Muscle layer of duodenum (tissue), 2 donors: Measurements from ENCODE around the gene SLC35G2.
"Not testable (repeated sequence)": the region's sequence is repeated elsewhere in the genome, so short reads cannot be mapped to it uniquely, and the experiment has no call there.

ENCODE experiments used
- H3K27ac ChIP-seq: one replicate; pipeline ENCODE4 v1.7.0; 2013; ENCODE audit warnings: mild to moderate bottlenecking, low read length
- H3K27me3 ChIP-seq: one replicate; pipeline ENCODE4 v1.7.0; 2013; ENCODE audit warnings: low read depth, mild to moderate bottlenecking, control low read depth, low read length
- H3K36me3 ChIP-seq, 2 donors: one replicate each; pipeline ENCODE4 v1.7.0; 2013; ENCODE audit warnings: low read length in 2 of 2, control low read depth in 1 of 2, mild to moderate bottlenecking in 1 of 2; ENCODE audit not compliant: insufficient read depth in 2 of 2, control insufficient read depth in 1 of 2
- H3K4me1 ChIP-seq, 2 donors: one replicate each; pipeline ENCODE4 v1.7.0; 2013; ENCODE audit warnings: low read length in 2 of 2, mild to moderate bottlenecking in 2 of 2, control low read depth in 1 of 2, moderate library complexity in 1 of 2; ENCODE audit not compliant: insufficient read depth in 2 of 2, control insufficient read depth in 1 of 2
- H3K4me3 ChIP-seq, 2 donors: one replicate each; pipeline ENCODE4 v1.7.0; 2013; ENCODE audit warnings: low read length in 2 of 2, low read depth in 1 of 2, mild to moderate bottlenecking in 1 of 2
- H3K9me3 ChIP-seq, 2 donors: one replicate each; pipeline ENCODE4 v1.7.0; 2013; ENCODE audit warnings: low read length in 2 of 2, control low read depth in 1 of 2, mild to moderate bottlenecking in 1 of 2; ENCODE audit not compliant: control insufficient read depth in 1 of 2
- donor health status: healthy.

SLC35G2 gene

GRCh38 chr3:136861890-136862616 is 43.1 kb downstream of the SLC35G2 start, which contains the start of gene NCK1:
Gene NCK1, plus strand, starts transcription at chr3:136862208. Its CDS starts 65,794 bp downstream, at chr3:136928002.
- Histone ChIP-seq H3K4me1 (peaks cover 10 to 15% of the 10 kb centered on the region in 2 donors), H3K9me3 (no peaks in the 10 kb centered on the region), H3K27me3 (no peaks in the 10 kb centered on the region), H3K4me3 (peak within 1 kb of the TSS; percentile 89 to 92), H3K36me3 (no peaks in the 10 kb centered on the region), H3K27ac (peak within 1 kb of the TSS; percentile 77)

- H3K27me3 ChIP-seq, result no peaks in the 10 kb centered on the region
- peaks cover 10 to 13% of the 10 kb centered on the region in 2 donors for H3K4me1 ChIP-seq
- no peaks in the 10 kb centered on the region for H3K9me3 ChIP-seq
- H3K36me3 ChIP-seq, result no peaks in the 10 kb centered on the region
- H3K4me3 ChIP-seq, result peak overlapping the region; percentile 89 to 92
- H3K27ac ChIP-seq, result peak overlapping the region; percentile 77
These were observed 43.8 kb downstream of the SLC35G2 start for GRCh38 chr3:136862617-136863322.

- no peak overlapping the region for H3K27ac ChIP-seq
- no peak overlapping the region for H3K4me3 ChIP-seq
- H3K36me3 ChIP-seq, result peaks cover 0 to 2% of the 10 kb centered on the region in 2 donors
- H3K9me3 ChIP-seq, result no peaks in the 10 kb centered on the region
- no peaks in the 10 kb centered on the region for H3K4me1 ChIP-seq
- no peaks in the 10 kb centered on the region for H3K27me3 ChIP-seq
These were observed 50.4 kb downstream of the SLC35G2 start for GRCh38 chr3:136869282-136869681.

DNA sequence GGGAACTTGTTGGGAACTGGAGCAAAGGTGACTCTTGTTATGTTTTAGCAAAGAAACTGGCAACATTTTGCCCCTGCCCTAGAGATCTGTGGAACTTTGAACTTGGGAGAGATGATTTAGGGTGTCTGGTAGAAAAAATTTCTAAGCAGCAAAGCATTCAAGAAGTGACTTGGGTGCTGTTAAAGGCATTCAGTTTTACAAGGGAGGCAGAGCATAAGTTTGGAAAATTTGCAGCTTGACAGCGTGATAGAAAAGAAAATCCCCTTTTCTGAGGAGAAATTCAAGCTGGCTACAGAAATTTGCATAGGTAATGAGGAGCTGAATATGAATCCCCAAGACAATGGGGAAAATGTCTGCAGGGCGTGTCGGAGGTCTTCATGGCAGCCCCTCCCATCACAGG is 53.3 kb downstream of the SLC35G2 start:
- H3K27me3 ChIP-seq, result not testable (repeated sequence)

GRCh38 chr3:136879510-136879909 is 60.6 kb downstream of the SLC35G2 start:
- H3K4me1 ChIP-seq, result peaks cover 0 to 11% of the 10 kb centered on the region in 2 donors
- H3K36me3 ChIP-seq, H3K27me3 ChIP-seq, H3K9me3 ChIP-seq, H3K27ac ChIP-seq, H3K4me3 ChIP-seq: not testable (repeated sequence)

More for the DNA sequence above, 53.3 kb downstream of the SLC35G2 start:
- not testable (repeated sequence) for H3K4me3 ChIP-seq, H3K27ac ChIP-seq, H3K9me3 ChIP-seq, H3K4me1 ChIP-seq, H3K36me3 ChIP-seq

GRCh38 chr3:136882571-136882970 is 63.6 kb downstream of the SLC35G2 start:
- peaks cover 0 to 14% of the 10 kb centered on the region in 2 donors for H3K4me1 ChIP-seq
- no peaks in the 10 kb centered on the region for H3K27me3 ChIP-seq
- H3K27ac ChIP-seq, result no peak overlapping the region
- no peak overlapping the region for H3K4me3 ChIP-seq
- peaks cover 0 to 4% of the 10 kb centered on the region in 2 donors for H3K9me3 ChIP-seq
- no peaks in the 10 kb centered on the region for H3K36me3 ChIP-seq

DNA sequence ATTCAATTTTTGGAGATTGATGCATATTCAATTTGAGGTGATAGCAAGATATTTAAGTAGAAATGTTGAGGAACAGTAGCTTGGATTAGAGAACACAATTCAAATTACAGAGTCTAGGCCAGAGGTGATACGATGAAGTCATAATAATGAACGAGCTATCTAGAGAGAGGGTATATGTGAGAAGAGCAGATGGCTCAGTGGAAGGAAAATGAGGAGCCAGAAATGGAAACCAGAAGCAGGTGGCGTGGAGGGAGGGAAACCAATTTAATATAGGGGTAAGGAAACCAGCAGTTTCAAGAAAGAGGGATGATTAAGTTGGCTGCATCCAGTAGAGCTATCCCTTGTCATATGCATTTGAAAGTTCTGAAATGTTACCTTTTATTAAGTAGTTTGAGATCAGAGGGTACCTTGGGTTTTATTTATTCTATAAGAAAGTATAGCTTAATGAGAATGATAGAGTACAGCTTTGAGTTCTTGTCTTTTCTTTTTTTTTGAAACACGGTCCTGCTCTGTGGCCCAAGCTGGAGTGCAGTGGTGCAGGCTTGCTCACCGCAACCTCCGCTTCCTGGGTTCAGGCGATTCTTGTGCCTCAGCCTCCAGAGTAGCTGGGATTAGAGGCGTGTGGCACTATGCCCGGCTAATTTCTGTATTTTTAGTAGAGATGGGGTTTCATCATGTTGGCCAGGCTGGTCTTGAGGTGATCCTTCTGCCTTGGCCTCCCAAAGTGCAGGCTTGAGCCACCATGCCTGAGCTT is 65.2 kb downstream of the SLC35G2 start:
- Histone ChIP-seq H3K27ac (no peak overlapping the region), H3K36me3 (no peaks in the 10 kb centered on the region), H3K4me3 (no peak overlapping the region), H3K4me1 (peaks cover 0 to 14% of the 10 kb centered on the region in 2 donors), H3K27me3 (no peaks in the 10 kb centered on the region), H3K9me3 (peaks cover 0 to 4% of the 10 kb centered on the region in 2 donors)

DNA sequence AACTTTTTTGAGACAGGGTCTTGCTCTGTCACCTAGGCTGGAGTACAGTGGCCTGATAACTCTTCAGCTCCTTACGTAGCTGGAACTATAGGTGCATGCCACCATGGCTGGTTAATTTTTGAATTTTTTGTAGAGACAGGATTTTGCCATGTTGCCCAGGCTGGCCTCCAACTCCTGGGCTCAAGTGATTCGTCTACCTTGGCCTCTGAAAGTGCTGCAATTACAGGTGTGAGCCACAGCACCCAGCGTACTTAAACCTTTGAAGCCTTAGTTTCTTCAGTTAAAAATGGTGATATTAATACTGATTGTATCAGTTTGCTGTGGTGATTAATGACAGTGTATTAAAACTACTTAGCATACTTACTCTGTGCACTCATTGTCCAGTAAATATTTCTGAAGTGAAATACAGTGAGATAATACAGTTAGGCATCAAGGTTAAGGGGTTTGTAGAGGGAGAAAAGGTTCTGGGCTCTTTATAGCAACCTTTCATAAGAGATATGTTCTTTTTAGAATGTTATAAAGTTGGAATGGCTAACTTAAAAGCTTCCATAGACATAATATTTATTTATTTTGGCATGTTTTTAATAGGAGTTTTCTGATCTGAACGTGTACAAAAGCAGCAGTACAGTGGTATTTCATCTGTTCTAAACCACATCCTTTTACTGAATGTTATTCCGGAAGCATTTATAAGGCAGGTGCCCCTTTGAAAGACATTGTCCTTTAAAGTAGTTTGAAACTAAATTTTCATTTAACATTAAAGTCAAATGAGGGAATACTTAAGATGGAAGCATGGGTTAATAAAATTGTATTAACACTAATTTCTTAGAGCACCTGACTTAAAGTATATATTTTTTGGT is 66.7 kb downstream of the SLC35G2 start:
- Histone ChIP-seq H3K4me3 (no peak overlapping the region), H3K4me1 (peaks cover 0 to 14% of the 10 kb centered on the region in 2 donors), H3K9me3 (no peaks in the 10 kb centered on the region), H3K27ac (no peak overlapping the region), H3K36me3 (peaks cover 0 to 3% of the 10 kb centered on the region in 2 donors), H3K27me3 (no peaks in the 10 kb centered on the region)

GRCh38 chr3:136889947-136890346 is 71.0 kb downstream of the SLC35G2 start:
- H3K4me1 ChIP-seq, result peaks cover 0 to 10% of the 10 kb centered on the region in 2 donors

GRCh38 chr3:136891934-136892855 is 73.3 kb downstream of the SLC35G2 start:
- Histone ChIP-seq H3K27ac (no peak overlapping the region), H3K4me3 (no peak overlapping the region), H3K4me1 (peaks cover 0 to 7% of the 10 kb centered on the region in 2 donors), H3K9me3 (peaks cover 0 to 3% of the 10 kb centered on the region in 2 donors), H3K36me3 (peaks cover 0 to 3% of the 10 kb centered on the region in 2 donors), H3K27me3 (no peaks in the 10 kb centered on the region)

More at GRCh38 chr3:136889947-136890346, 71.0 kb downstream of the SLC35G2 start:
- no peaks in the 10 kb centered on the region for H3K27me3 ChIP-seq
- peaks cover 0 to 3% of the 10 kb centered on the region in 2 donors for H3K9me3 ChIP-seq
- H3K27ac ChIP-seq, result no peak overlapping the region
- H3K4me3 ChIP-seq, result no peak overlapping the region
- H3K36me3 ChIP-seq, result peaks cover 0 to 3% of the 10 kb centered on the region in 2 donors
